ENCODE measurements around the gene NFAM1.

GRCh38 chr22:42333544-42333943 lies 98.7 kb downstream of the NFAM1 start:
- no peak for TF ChIP-seq EZH2phosphoT487 (IDR thresholded peaks at IDR 0.05; ENCODE audit: borderline replicate concordance)
- TF ChIP-seq CTCF (conservative IDR thresholded peaks at IDR 0.05; ENCODE audit: low read length) = no peak

Measured in Loucy (cell line).